ENCODE measurements around the gene HOXA11. TPM values are rescaled to one million over a fixed set of nuclear protein-coding genes. Genes with fewer than 3 reads are reported as not detected.

HOXA11 gene
- total RNA-seq, 2 experiments from 2014 or later = not detected

- peaks cover 41% of the 10 kb centered on the region for H3K4me1 ChIP-seq (ENCODE audit: insufficient read depth, low read length, poor library complexity, severe bottlenecking)
- no peaks in the 10 kb centered on the region for H3K36me3 ChIP-seq (ENCODE audit: insufficient read depth, low read length)
- ChIA-PET CTCF (ENCODE audit: unreplicated experiment) (no interaction called here), POLR2A (no interaction called here)
- H3K4me3 ChIP-seq (ENCODE audit: low read depth, low read length, poor library complexity, severe bottlenecking) = no peak overlapping the region
- intact Hi-C loops (cut with micrococcal nuclease; ENCODE audit: unreplicated experiment) = loop anchor here (10.0 kb wide), 1 partner anchor 1260 kb away; no protein-coding TSS in a partner anchor
- no peaks in the 10 kb centered on the region for H3K9me2 ChIP-seq (ENCODE audit: insufficient read depth, low read length)
- no peak for DNase-seq (ENCODE audit: low spot score)
- H2AFZ ChIP-seq (ENCODE audit: low read length) = no peak overlapping the region
- H4K20me1 ChIP-seq (ENCODE audit: insufficient read depth, low read length) = no peaks in the 10 kb centered on the region
- no TSS peak for BruUV-seq (replicated peaks)
- TF ChIP-seq CTCF (conservative IDR thresholded peaks at IDR 0.05; ENCODE audit: low read length) = no peak
- TF ChIP-seq EZH2phosphoT487 (IDR thresholded peaks at IDR 0.05; ENCODE audit: borderline replicate concordance, low read depth, low read length) = no peak
- H3K9me3 ChIP-seq (ENCODE audit: low read length) = no peaks in the 10 kb centered on the region
- no peak overlapping the region for H3K27ac ChIP-seq (ENCODE audit: low read depth, low read length, poor library complexity, severe bottlenecking)
- peaks cover 7% of the 10 kb centered on the region; the same call in 1 of the 2 replicates for H3K79me2 ChIP-seq (ENCODE audit: insufficient read depth, low read depth, low read length)
- peak overlapping the region; percentile 84 for H3K4me2 ChIP-seq (ENCODE audit: low read length)
Observed at GRCh38 chr7:27154369-27154768, 30.7 kb downstream of the HOXA11 start.

GRCh38 chr7:27153526-27153925 is 31.5 kb downstream of the HOXA11 start:
- ChIA-PET CTCF (ENCODE audit: unreplicated experiment) (no interaction called here), POLR2A (interaction anchor here (1.0 kb wide), 1 partner anchor 460 kb away, joined by 4 read pairs; no protein-coding TSS in a partner anchor)
- Histone ChIP-seq H3K4me1 (ENCODE audit: insufficient read depth, low read length, poor library complexity, severe bottlenecking) (peaks cover 49% of the 10 kb centered on the region), H3K9me2 (ENCODE audit: insufficient read depth, low read length) (no peaks in the 10 kb centered on the region), H3K4me2 (ENCODE audit: low read length) (no peak overlapping the region), H3K79me2 (ENCODE audit: insufficient read depth, low read depth, low read length) (peaks cover 8% of the 10 kb centered on the region; the same call in 1 of the 2 replicates), H3K9me3 (ENCODE audit: low read length) (no peaks in the 10 kb centered on the region), H2AFZ (ENCODE audit: low read length) (no peak overlapping the region), H3K27ac (ENCODE audit: low read depth, low read length, poor library complexity, severe bottlenecking) (no peak overlapping the region), H3K4me3 (ENCODE audit: low read depth, low read length, poor library complexity, severe bottlenecking) (no peak overlapping the region), H3K36me3 (ENCODE audit: insufficient read depth, low read length) (no peaks in the 10 kb centered on the region), H4K20me1 (ENCODE audit: insufficient read depth, low read length) (no peaks in the 10 kb centered on the region)
- TF ChIP-seq CTCF (conservative IDR thresholded peaks at IDR 0.05; ENCODE audit: low read length) (no peak), EZH2phosphoT487 (IDR thresholded peaks at IDR 0.05; ENCODE audit: borderline replicate concordance, low read depth, low read length) (no peak)
- intact Hi-C loops (cut with micrococcal nuclease; ENCODE audit: unreplicated experiment) = loop anchor here (10.0 kb wide), 1 partner anchor 1259 kb away; no protein-coding TSS in a partner anchor
- no peak for DNase-seq (ENCODE audit: low spot score)
- BruUV-seq (replicated peaks) = no TSS peak

GRCh38 chr7:27152816-27153442 is 32.1 kb downstream of the HOXA11 start:
- Histone ChIP-seq H3K9me2 (ENCODE audit: insufficient read depth, low read length) (no peaks in the 10 kb centered on the region), H3K4me3 (ENCODE audit: low read depth, low read length, poor library complexity, severe bottlenecking) (no peak overlapping the region), H2AFZ (ENCODE audit: low read length) (peak overlapping the region; percentile 95; the same call in 1 of the 2 replicates), H3K36me3 (ENCODE audit: insufficient read depth, low read length) (no peaks in the 10 kb centered on the region), H3K9me3 (ENCODE audit: low read length) (no peaks in the 10 kb centered on the region), H3K4me1 (ENCODE audit: insufficient read depth, low read length, poor library complexity, severe bottlenecking) (peaks cover 55% of the 10 kb centered on the region), H4K20me1 (ENCODE audit: insufficient read depth, low read length) (no peaks in the 10 kb centered on the region), H3K4me2 (ENCODE audit: low read length) (no peak overlapping the region), H3K27ac (ENCODE audit: low read depth, low read length, poor library complexity, severe bottlenecking) (no peak overlapping the region), H3K79me2 (ENCODE audit: insufficient read depth, low read depth, low read length) (peaks cover 8% of the 10 kb centered on the region; the same call in 1 of the 2 replicates)
- DNase-seq (ENCODE audit: low spot score) = no peak
- ChIA-PET CTCF (ENCODE audit: unreplicated experiment) (no interaction called here), POLR2A (interaction anchor here (1.0 kb wide), 1 partner anchor 460 kb away, joined by 4 read pairs; no protein-coding TSS in a partner anchor)
- no peak for TF ChIP-seq EZH2phosphoT487 (IDR thresholded peaks at IDR 0.05; ENCODE audit: borderline replicate concordance, low read depth, low read length)
- no peak for TF ChIP-seq CTCF (conservative IDR thresholded peaks at IDR 0.05; ENCODE audit: low read length)
- intact Hi-C loops (cut with micrococcal nuclease; ENCODE audit: unreplicated experiment) = loop anchor here (10.0 kb wide), 1 partner anchor 1258 kb away; no protein-coding TSS in a partner anchor
- no TSS peak for BruUV-seq (replicated peaks)

All from OCI-LY7 (cell line).